Activated naive CD8-positive, alpha-beta T cell treated with anti-CD3 and anti-CD28 coated beads, Interleukin-2, amount 50 U/mL, for 16 hours (primary cell): Measurements from ENCODE around the gene COL18A1.

ENCODE experiments used
- DNase-seq: peaks from one replicate; pipeline ENCODE4 v3.0.0-alpha.2; 2020; ENCODE audit warnings: low read depth, low spot score

Gene COL18A1

DNA sequence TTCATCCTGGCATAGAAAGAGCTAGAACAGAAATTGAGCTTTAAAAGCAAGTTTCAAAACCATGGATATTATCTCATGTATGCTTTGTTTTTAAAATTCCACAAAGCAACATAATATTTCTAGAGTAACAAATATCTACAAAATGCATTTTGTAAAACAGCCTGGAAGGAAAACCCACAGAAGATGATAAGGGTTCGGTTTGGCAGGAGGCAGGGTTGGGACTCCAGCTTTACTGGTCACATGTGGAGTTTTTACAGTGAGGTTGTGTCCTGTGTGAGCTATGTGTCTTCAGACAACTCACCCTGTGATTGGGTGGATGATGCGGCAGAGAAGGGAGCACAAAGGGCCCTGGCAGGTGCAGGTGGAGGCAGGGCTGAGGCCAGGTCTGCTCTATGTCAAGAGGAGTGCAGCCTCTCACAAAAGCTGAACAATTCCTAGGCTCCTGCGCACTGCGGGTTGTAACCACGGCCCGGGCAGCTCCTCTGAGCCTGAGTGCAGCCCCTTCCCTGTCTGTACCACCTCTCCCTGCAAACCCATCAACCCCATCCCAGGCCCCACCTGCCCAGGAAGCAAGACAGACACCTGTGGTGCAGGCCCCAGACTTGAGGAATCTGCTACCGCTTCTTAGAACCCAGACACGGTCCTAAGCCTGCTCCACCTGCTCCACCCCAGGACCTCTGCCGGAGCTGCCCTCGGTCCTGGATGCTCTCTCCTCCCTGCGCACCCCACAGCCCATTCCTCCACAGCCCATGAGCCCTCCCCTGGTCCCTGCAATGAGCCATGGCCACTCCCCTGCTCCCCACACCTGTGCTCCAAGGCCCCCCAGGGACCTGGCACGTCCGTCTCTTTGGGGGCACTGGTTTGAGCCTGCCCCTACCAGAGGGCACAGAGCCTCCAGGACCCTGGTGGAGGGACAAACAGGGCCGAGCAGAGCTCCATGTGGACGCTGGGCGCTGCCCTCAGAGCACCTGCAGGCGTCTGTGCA, 2.8 kb upstream of the COL18A1 start:
- no peak for DNase-seq

DNA sequence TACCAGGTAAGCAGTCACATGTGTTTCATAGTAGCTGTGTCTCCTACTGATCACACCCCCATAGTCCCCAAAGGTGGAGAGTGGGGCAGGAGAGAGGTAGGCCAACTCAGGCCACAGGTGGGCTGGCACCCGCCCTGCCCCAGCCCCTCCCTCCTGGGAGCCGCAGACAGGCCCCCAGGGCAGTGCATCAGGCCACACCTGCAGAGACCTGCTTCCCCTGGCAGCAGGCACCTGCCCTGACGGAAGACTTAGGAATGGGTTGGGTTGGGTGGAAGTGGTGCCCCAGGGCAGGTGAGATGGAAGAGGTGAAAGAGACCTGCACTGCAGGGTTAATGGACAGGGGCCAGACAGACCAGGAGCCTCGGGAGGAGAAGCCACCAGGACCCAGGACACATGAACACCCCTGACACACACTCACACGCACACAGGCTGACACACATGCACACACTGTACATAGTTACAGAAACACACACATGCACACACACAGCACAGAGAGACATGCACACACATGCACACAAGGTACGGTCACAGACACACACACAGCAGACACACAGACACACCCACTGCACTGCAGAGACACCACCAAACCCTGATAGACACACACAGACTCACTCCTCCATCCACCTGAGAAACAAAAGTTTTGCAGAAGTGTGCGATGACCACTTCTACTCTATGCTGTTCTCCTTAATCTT, 1.7 kb upstream of the COL18A1 start:
- no peak for DNase-seq

- no peak for DNase-seq
Measured at GRCh38 chr21:45403825-45404729, 888 bp upstream of the COL18A1 start.

GRCh38 chr21:45405271-45405818, 380 bp downstream of the COL18A1 start:
- no peak for DNase-seq

GRCh38 chr21:45405819-45406762, 1.1 kb downstream of the COL18A1 start:
- DNase-seq: no peak

GRCh38 chr21:45406801-45407628, 2.0 kb downstream of the COL18A1 start:
- DNase-seq: no peak

GRCh38 chr21:45407629-45408247, 2.8 kb downstream of the COL18A1 start:
- DNase-seq: no peak

DNA sequence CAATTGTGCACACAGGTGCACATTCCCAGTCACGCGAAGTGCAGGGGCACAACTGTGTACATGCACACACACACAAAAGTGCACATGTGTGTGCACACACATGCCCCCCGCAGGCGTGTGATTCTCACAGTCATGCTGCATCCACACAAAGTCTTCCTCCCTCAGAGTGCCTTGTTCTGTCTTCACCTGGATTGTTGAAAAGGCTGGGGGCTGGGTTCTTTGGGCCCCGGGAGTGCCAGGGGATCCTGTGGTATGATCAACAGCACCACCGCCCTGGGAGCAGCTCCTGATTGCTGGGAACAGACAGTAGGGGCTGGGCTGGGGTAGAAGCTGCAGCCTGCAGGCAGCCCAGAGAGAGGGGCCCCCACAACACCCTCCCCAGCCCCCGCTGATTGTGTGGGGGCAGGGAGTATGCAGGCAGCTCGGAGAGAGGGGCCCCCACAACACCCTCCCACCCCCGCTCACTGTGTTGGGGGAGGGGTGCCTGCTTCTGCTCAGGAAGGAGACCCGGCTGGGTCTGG, 3.4 kb downstream of the COL18A1 start:
- no peak for DNase-seq

DNA sequence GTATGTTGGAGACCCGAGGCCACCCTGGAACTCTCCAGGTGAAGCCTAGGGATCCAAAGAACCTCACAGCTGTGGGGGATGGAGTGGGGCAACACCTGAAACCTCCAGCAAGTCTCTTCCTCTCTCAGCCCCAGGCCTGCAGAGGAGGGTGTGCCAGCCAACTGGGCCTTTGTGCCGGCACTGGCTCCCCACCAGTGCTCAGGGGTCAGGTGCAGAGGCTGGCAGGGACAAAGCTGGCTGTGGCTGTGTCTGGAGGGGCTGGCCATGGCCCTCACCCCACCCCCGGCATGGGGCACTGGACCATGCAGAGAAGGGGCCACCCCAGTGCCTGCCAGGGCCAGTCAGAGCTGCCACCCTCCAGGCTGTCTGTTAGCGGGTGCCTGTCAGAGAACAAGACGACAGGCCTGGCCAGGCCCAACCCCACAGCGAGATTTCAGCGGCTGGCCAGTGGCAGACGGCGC, 3.9 kb downstream of the COL18A1 start:
- DNase-seq: no peak

GRCh38 chr21:45409466-45410150, 4.6 kb downstream of the COL18A1 start:
- DNase-seq: no peak

DNA sequence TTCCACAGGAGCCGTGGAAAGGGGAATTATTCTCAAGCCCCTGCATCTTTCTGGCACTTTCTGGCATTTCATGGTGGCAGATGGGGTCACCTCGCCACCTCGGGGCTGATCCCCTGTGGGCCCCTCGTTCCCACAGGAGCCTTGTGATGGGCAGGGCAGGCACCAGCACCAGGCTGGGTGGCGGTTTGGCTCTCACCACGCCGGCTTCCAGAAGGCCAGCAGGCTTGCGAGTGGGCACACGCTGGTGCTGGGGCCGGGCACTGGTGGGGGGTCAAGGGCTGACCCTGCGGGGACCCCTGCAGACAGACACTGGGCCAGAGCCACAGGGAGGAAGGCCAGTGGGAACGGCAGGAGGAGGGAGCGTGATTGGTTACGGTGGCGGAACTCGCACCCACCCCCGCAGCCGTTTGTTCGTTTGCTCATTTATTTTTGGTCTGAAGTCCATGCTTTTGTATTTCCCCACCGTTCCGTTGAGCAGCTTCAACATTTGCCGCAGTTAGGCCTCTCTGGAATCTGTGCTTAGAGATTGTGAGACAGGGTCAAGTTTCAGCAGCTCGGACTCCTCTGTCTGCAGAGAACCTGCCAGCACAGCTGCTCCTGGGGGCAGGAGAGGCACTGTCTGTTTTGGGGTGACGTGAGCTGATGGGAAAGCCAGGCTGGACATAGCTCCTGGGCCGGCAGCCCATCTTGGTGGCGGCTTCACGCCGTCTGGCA, 5.3 kb downstream of the COL18A1 start:
- no peak for DNase-seq

GRCh38 chr21:45410865-45411809, 6.2 kb downstream of the COL18A1 start:
- DNase-seq: no peak

DNA sequence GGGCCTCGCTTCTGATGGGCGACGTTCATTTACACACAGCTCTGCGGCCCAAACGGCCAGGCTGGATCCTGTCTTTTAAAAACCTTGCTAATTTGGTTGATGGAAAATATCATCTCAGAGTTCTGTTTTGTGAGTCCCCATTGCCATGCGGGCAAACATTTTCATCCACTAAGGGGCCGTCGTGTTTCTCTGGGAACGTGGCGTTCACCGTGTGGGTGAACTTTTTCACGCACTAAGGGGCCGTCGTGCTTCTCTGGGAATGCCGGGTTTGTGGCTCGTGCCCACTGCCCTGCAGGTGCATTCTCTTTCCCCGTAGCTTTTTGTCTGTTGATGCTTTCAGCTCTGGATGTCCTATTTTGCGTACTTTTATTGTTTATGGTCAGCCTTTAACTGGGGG, 6.8 kb downstream of the COL18A1 start:
- no peak for DNase-seq

GRCh38 chr21:45412491-45412890, 7.5 kb downstream of the COL18A1 start:
- DNase-seq: no peak

DNA sequence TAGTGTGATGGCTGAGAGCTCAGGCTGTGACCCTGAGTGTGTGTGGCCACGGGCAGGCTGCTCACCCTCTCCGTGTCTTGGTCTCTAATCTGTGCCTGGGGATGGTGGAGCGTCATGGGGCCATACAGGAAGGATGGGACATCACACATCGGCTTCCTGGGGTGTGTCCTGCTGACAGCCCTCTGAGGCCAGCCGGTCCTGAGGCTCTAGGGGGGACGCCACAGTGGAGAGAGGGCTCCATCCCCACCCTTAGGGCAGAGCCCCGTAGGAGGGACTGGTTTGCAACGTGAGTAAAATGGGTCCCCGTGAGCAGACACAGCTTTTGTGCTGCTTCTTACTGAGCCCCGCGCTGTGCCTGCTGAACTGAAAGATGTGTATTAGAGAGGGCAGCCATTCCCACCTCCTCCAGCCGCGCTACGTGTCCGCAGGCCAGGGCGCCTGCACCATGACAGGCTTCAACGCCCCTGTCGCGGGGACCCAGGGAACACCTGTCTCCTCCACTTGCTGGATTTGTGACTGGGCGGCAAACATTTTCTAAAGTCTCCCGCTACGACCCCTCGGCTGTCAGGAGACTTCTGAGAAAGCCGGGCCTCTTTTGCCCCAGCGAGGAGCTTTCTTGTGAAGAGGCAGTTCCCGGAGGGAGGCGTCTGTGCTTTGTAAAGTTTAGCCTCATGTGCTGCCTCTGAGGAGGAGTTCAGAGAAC, 8.1 kb downstream of the COL18A1 start:
- DNase-seq: no peak

DNA sequence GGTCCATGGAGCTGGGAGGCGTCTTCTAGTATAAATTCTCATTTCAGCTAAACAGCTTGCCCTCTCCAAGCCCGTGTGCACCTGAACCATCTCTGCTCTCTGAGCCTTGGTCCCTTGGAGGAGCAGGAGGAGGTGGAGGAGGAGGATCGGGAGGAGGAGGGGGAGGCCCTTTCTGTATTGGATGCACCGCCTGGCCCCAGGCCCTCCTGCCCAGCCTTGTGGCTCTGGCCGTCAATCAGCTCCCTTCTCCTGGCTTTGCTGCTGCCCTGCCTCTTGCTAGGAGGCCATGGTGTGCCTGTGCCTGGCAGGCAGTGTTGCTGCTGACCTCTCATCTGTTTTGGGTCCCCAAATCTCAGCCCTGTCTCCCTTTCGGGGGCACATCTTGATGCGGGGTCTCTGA, 9.0 kb downstream of the COL18A1 start:
- DNase-seq: no peak
